ENCODE results near the gene ARHGAP10.

ARHGAP10 gene

GRCh38 chr4:147814376-147814775 lies 82.5 kb downstream of the ARHGAP10 start:
- Histone ChIP-seq H3K9me3 (ENCODE audit: control insufficient read depth, insufficient read depth, low read depth, low read length) (no peaks in the 10 kb centered on the region), H3K4me1 (ENCODE audit: control insufficient read depth, insufficient read depth, low read length) (0 out of 2 replicates have a peak, but pooled peaks cover 3% of the 10 kb centered on the region), H3K36me3 (ENCODE audit: control insufficient read depth, insufficient read depth, low read length) (no peaks in the 10 kb centered on the region)

DNA sequence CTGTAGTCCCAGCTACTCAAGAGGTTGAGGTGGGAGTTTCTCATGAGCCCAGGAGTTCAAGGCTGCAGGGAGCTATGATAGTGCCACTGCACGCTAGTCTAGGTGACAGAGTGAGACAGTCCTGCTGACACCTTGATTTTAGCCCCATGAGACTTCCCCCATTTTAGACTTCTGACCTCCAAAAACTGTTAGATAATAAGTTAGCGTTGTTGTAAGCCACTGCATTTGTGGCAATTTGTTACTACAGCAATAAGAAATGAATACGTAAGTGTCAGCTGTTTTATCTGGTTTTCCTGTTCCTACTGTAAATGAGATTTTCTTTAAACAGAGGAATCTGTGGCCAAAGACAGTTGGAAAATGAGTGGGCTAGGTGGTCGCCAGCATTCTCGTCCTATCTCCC lies 83.9 kb downstream of the ARHGAP10 start:
- no peak overlapping the region for H3K27ac ChIP-seq (ENCODE audit: low read depth, low read length)
- no peaks in the 10 kb centered on the region for H3K9me3 ChIP-seq (ENCODE audit: control insufficient read depth, insufficient read depth, low read depth, low read length)
- 0 out of 2 replicates have a peak, but pooled peaks cover 3% of the 10 kb centered on the region for H3K4me1 ChIP-seq (ENCODE audit: control insufficient read depth, insufficient read depth, low read length)
- no peaks in the 10 kb centered on the region for H3K27me3 ChIP-seq (ENCODE audit: control insufficient read depth, insufficient read depth, low read length)
- H3K9ac ChIP-seq (ENCODE audit: low read length): no peak overlapping the region
- H3K36me3 ChIP-seq (ENCODE audit: control insufficient read depth, insufficient read depth, low read length): no peaks in the 10 kb centered on the region
- no peak overlapping the region for H3K4me3 ChIP-seq (ENCODE audit: low read depth, low read length)

More at GRCh38 chr4:147814376-147814775, 82.5 kb downstream of the ARHGAP10 start:
- Histone ChIP-seq H3K27me3 (ENCODE audit: control insufficient read depth, insufficient read depth, low read length) (no peaks in the 10 kb centered on the region), H3K9ac (ENCODE audit: low read length) (no peak overlapping the region), H3K4me3 (ENCODE audit: low read depth, low read length) (no peak overlapping the region), H3K27ac (ENCODE audit: low read depth, low read length) (no peak overlapping the region)

DNA sequence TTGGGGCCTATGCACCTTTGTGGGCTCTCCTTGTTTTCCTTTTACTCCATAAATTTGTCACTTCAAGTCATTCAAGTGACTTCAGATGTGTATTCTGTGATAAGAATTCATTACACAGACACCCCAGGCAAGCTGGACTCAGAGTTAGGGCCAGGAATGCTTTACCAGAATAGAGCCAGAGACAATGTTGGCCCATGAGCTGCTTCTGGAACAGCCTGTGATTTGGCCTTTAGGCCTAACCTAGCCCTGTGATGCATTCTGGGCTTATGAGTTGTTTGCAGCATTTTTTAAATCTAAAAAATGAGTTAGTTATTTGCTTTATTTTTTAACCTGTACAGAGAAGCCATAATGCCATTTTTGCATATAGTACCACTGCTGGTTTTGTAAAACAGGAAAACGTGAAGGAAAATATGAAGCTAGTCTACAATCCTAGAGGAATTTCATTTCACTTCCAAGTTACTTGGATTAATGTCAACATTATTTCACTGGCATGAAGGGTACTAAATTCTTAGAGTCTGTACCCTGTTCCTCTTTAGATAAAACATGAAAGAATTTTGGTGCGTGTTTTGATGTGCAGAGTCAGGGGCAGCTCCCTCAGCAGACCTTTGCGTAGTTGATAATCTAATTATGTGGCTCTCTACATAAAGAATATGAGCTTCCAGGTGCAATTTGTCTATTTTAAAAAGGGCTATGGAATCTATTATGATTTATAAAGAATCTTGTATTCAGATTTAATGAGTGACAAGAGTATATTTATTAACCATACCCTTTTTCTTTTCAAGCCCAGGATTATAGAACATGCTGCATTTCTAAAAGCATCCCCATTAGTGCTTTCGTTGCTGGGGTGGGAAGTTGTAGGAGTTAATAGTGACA lies 84.7 kb downstream of the ARHGAP10 start:
- Histone ChIP-seq H3K4me1 (ENCODE audit: control insufficient read depth, insufficient read depth, low read length) (0 out of 2 replicates have a peak, but pooled peaks cover 3% of the 10 kb centered on the region), H3K27me3 (ENCODE audit: control insufficient read depth, insufficient read depth, low read length) (no peaks in the 10 kb centered on the region), H3K4me3 (ENCODE audit: low read depth, low read length) (no peak overlapping the region), H3K9me3 (ENCODE audit: control insufficient read depth, insufficient read depth, low read depth, low read length) (no peaks in the 10 kb centered on the region), H3K9ac (ENCODE audit: low read length) (no peak overlapping the region), H3K36me3 (ENCODE audit: control insufficient read depth, insufficient read depth, low read length) (no peaks in the 10 kb centered on the region), H3K27ac (ENCODE audit: low read depth, low read length) (no peak overlapping the region)

DNA sequence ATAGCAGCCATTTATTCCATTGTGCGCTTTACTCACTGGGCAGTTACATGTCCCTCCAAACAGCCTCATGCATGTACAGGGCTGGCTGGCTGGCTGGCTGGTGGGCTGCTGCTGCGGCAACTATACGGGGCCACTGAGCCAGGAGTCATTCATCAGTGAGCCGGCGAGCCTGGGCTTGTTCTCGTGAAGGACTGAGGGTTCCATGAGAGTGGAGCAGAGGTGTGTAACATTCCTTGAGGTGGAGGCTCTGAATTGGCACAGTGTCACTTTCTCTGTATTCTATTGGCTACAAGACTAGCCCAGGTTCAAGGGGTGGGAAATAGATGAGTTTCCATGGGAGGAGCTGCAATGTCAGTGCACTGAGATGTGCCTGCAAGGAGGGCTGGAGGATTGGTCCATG lies 89.1 kb downstream of the ARHGAP10 start:
- Histone ChIP-seq H3K36me3 (ENCODE audit: control insufficient read depth, insufficient read depth, low read length) (no peaks in the 10 kb centered on the region; the same call in 1 of the 2 replicates), H3K9ac (ENCODE audit: low read length) (no peak overlapping the region), H3K4me3 (ENCODE audit: low read depth, low read length) (no peak overlapping the region), H3K27ac (ENCODE audit: low read depth, low read length) (no peak overlapping the region), H3K9me3 (ENCODE audit: control insufficient read depth, insufficient read depth, low read depth, low read length) (no peaks in the 10 kb centered on the region), H3K4me1 (ENCODE audit: control insufficient read depth, insufficient read depth, low read length) (no peaks in the 10 kb centered on the region), H3K27me3 (ENCODE audit: control insufficient read depth, insufficient read depth, low read length) (no peaks in the 10 kb centered on the region)

DNA sequence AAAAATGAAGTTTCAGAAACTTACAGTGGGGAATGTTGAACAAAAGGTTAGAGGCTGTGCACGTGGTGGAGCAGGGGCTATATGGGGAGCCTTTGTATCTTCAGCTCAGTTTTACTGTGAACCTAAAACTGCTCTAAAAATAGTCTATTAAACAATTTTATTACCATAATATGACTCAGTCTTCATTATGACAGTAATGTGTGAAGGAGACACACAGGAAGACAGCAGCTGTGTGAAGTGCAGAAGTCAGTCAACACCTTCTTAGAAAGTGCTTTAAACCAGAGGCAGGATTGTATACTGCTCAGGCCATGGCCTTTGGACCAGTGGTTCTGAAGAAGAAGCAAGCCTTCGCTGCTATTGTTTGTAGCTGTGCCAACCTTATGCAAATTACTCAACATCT lies 89.7 kb downstream of the ARHGAP10 start:
- Histone ChIP-seq H3K27me3 (ENCODE audit: control insufficient read depth, insufficient read depth, low read length) (no peaks in the 10 kb centered on the region), H3K9ac (ENCODE audit: low read length) (no peak overlapping the region), H3K36me3 (ENCODE audit: control insufficient read depth, insufficient read depth, low read length) (no peaks in the 10 kb centered on the region; the same call in 1 of the 2 replicates), H3K4me1 (ENCODE audit: control insufficient read depth, insufficient read depth, low read length) (no peaks in the 10 kb centered on the region), H3K9me3 (ENCODE audit: control insufficient read depth, insufficient read depth, low read depth, low read length) (no peaks in the 10 kb centered on the region), H3K4me3 (ENCODE audit: low read depth, low read length) (no peak overlapping the region), H3K27ac (ENCODE audit: low read depth, low read length) (no peak overlapping the region)

DNA sequence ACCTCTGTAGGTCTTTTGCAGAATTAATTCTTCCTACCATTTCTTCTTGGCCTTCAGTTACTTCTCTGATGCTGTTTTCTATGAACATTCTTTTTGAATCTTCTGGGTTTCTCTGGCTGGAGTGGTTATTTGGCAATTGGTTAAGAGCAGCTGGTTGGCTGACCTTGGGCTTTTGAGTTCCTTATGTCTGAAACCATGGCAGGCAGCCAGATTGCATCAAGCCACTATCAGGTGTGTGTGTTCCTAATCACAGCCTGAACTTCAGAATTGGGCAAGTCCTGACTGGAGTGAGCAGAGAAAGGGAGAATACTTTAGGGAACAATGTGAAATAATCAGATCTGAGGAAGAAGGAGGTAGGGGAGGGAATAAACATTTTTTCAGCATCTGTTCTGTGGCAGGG lies 90.2 kb downstream of the ARHGAP10 start:
- Histone ChIP-seq H3K27me3 (ENCODE audit: control insufficient read depth, insufficient read depth, low read length) (no peaks in the 10 kb centered on the region), H3K27ac (ENCODE audit: low read depth, low read length) (no peak overlapping the region), H3K9ac (ENCODE audit: low read length) (no peak overlapping the region), H3K4me3 (ENCODE audit: low read depth, low read length) (no peak overlapping the region), H3K4me1 (ENCODE audit: control insufficient read depth, insufficient read depth, low read length) (no peaks in the 10 kb centered on the region), H3K9me3 (ENCODE audit: control insufficient read depth, insufficient read depth, low read depth, low read length) (no peaks in the 10 kb centered on the region), H3K36me3 (ENCODE audit: control insufficient read depth, insufficient read depth, low read length) (no peaks in the 10 kb centered on the region; the same call in 1 of the 2 replicates)

DNA sequence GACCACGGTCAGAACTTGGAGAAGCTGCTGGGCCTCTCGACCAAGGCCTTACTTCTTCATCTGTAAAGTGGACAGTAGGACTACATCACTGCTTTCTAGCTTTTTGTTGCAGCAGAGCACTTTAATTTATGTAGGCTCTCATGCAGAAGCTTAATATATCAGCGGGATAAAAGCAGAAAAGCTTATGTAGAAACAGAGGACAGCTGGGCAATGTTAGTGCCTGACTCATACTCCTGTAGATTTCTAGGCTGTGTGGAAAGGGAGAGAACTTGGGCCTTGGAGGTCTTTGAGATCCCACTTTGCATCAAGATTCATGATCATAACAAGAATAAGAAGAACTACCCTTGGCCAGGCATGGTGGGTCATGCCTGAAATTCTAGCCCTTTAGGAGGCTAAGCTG lies 91.2 kb downstream of the ARHGAP10 start:
- H3K36me3 ChIP-seq (ENCODE audit: control insufficient read depth, insufficient read depth, low read length): no peaks in the 10 kb centered on the region; the same call in 1 of the 2 replicates
- H3K27me3 ChIP-seq (ENCODE audit: control insufficient read depth, insufficient read depth, low read length): no peaks in the 10 kb centered on the region
- no peaks in the 10 kb centered on the region for H3K9me3 ChIP-seq (ENCODE audit: control insufficient read depth, insufficient read depth, low read depth, low read length)
- no peak overlapping the region for H3K9ac ChIP-seq (ENCODE audit: low read length)
- no peak overlapping the region for H3K4me3 ChIP-seq (ENCODE audit: low read depth, low read length)
- no peak overlapping the region for H3K27ac ChIP-seq (ENCODE audit: low read depth, low read length)
- H3K4me1 ChIP-seq (ENCODE audit: control insufficient read depth, insufficient read depth, low read length): no peaks in the 10 kb centered on the region

DNA sequence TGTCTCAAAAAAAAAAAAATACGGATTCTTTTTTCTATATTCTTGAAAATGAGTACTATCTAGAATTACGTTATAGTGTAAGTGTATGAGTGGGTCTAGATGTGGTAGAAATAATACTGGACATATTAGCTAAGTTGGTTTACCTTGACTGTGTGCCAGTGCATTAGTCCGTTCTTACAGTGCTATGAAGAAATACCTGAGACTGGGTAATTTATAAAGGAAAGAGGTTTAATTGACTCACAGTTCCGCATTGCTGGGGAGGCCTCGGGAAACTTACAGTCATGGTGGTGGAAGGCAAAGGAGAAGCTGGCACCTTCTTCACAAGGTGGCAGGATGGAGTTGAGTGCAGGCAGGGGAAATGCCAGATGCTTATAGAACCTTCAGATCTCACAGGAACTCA lies 92.4 kb downstream of the ARHGAP10 start:
- no peaks in the 10 kb centered on the region for H3K27me3 ChIP-seq (ENCODE audit: control insufficient read depth, insufficient read depth, low read length)
- no peak overlapping the region for H3K9ac ChIP-seq (ENCODE audit: low read length)
- H3K4me3 ChIP-seq (ENCODE audit: low read depth, low read length): no peak overlapping the region
- H3K9me3 ChIP-seq (ENCODE audit: control insufficient read depth, insufficient read depth, low read depth, low read length): no peaks in the 10 kb centered on the region
- no peaks in the 10 kb centered on the region; the same call in 1 of the 2 replicates for H3K36me3 ChIP-seq (ENCODE audit: control insufficient read depth, insufficient read depth, low read length)
- no peak overlapping the region for H3K27ac ChIP-seq (ENCODE audit: low read depth, low read length)
- 0 out of 2 replicates have a peak, but pooled peaks cover under 1% of the 10 kb centered on the region for H3K4me1 ChIP-seq (ENCODE audit: control insufficient read depth, insufficient read depth, low read length)

DNA sequence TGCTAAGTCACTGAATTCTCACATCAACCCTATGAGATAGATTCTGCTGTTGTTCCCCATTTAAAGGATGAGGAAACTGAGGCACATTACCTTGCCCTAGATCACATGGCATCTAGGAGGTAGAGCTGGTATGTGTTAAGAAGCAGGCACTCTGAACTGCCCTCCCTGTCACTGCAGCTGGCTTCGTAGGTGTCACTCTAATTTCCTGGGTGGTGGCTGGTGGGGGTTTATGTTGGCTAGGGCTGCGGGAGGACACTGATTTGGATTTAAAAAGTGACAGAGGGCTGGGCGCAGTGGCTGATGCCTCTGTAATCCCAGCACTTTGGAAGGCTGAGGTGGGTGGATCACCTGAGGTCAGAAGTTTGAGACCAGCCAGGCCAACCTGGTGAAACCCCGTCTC lies 93.0 kb downstream of the ARHGAP10 start:
- Histone ChIP-seq H3K36me3 (ENCODE audit: control insufficient read depth, insufficient read depth, low read length) (no peaks in the 10 kb centered on the region; the same call in 1 of the 2 replicates), H3K27ac (ENCODE audit: low read depth, low read length) (no peak overlapping the region), H3K9me3 (ENCODE audit: control insufficient read depth, insufficient read depth, low read depth, low read length) (no peaks in the 10 kb centered on the region), H3K27me3 (ENCODE audit: control insufficient read depth, insufficient read depth, low read length) (no peaks in the 10 kb centered on the region), H3K9ac (ENCODE audit: low read length) (no peak overlapping the region), H3K4me3 (ENCODE audit: low read depth, low read length) (no peak overlapping the region), H3K4me1 (ENCODE audit: control insufficient read depth, insufficient read depth, low read length) (peaks cover 6% of the 10 kb centered on the region)

DNA sequence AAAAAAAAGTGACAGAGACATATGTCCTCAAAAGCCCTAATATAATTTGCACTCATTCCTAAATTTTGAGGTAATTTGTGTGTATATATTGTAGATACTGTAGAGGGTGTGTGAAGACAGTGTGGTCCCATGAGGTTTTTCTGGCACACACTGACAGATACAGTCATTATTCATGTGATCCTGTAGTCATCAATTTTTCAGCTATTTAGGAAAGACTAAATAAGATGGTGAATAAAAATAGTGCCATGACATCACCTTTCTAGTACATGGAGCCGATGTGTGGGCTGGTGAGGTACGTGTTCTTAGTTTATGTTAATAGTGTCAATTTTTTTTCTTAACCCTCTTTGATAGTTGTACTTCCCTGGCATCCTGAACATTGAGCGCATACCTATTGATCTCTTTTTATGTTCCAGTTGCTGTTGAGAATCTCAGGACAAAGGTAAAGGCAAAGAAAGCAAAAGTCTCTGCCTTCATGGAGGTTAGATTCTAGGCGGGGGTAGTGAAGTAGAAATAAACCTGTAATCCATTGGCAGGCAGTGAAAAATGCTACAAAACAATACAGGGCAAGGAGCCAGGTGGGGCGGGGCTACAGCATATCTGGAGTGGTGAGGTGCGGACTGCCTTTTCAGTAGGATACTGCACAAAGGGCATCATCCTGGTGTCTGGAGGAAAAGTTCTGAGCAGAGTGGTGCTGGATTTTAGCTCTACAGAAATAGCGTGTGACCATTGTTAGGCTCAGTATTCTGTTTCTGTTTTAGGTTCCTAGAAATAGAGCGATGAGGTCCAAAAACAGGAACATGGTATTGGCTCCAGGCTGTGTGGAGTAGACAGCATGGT lies 93.8 kb downstream of the ARHGAP10 start:
- peaks cover 9% of the 10 kb centered on the region for H3K4me1 ChIP-seq (ENCODE audit: control insufficient read depth, insufficient read depth, low read length)
- H3K27me3 ChIP-seq (ENCODE audit: control insufficient read depth, insufficient read depth, low read length): no peaks in the 10 kb centered on the region
- H3K36me3 ChIP-seq (ENCODE audit: control insufficient read depth, insufficient read depth, low read length): no peaks in the 10 kb centered on the region; the same call in 1 of the 2 replicates
- no peak overlapping the region for H3K9ac ChIP-seq (ENCODE audit: low read length)
- no peak overlapping the region for H3K4me3 ChIP-seq (ENCODE audit: low read depth, low read length)
- H3K27ac ChIP-seq (ENCODE audit: low read depth, low read length): no peak overlapping the region
- no peaks in the 10 kb centered on the region for H3K9me3 ChIP-seq (ENCODE audit: control insufficient read depth, insufficient read depth, low read depth, low read length)

DNA sequence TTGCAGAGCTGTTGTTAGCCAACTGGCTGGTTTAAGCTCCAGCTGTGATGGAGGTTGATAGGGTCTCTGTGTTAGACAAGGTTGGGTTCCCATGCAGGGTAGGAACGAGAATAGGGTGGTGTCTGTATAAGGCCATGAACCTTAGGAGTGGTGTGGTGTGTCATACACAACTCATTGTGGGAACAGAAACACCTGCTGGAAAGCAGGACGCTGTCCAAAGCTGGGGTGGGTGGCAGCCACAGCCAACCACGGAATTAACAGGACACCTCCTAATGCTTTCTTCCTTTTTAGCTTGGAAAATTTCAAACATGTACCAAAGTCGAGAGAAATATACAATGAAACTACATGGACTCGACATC lies 94.4 kb downstream of the ARHGAP10 start:
- H3K9me3 ChIP-seq (ENCODE audit: control insufficient read depth, insufficient read depth, low read depth, low read length): no peaks in the 10 kb centered on the region
- no peak overlapping the region for H3K4me3 ChIP-seq (ENCODE audit: low read depth, low read length)
- H3K9ac ChIP-seq (ENCODE audit: low read length): no peak overlapping the region
- no peak overlapping the region for H3K27ac ChIP-seq (ENCODE audit: low read depth, low read length)
- H3K36me3 ChIP-seq (ENCODE audit: control insufficient read depth, insufficient read depth, low read length): no peaks in the 10 kb centered on the region; the same call in 1 of the 2 replicates
- H3K4me1 ChIP-seq (ENCODE audit: control insufficient read depth, insufficient read depth, low read length): peaks cover 9% of the 10 kb centered on the region
- no peaks in the 10 kb centered on the region for H3K27me3 ChIP-seq (ENCODE audit: control insufficient read depth, insufficient read depth, low read length)

All from HUES6 (cell line).